HCT116 (cell line): ENCODE data around the gene RBM33. TPM values are rescaled to one million over a fixed set of nuclear protein-coding genes. Genes with fewer than 3 reads are reported as not detected.

Experiments used
- ATAC-seq: fragments of 200-7000 bp; cut with Tn5 transposase; 2 replicates; pipeline ENCODE4 v1.9.1; 2020; ENCODE audit warnings: mild to moderate bottlenecking, moderate library complexity
- BruUV-seq: library from RNA; stranded (reverse); fragments of 400-500 nt; replicated peaks from 2 replicates; lab custom pipeline; 2021; lab: Mats Ljungman, UMichigan
- CTCF ChIA-PET: fragments of 300-600 bp; sonication (Branson Sonifier 250); formaldehyde crosslinking; loops from one replicate; lab custom pipeline; 2021; ENCODE audit warnings: antibody characterized with exemption; lab: Charles Lee
- POLR2A ChIA-PET: fragments of 300-600, 350-600 bp; sonication (Branson Sonifier 250); formaldehyde crosslinking; loops from one replicate; lab custom pipeline; 2021; ENCODE audit warnings: antibody characterized with exemption; lab: Charles Lee
- RAD21 ChIA-PET, 2 experiments: fragments of 300-600 bp; sonication (Branson Sonifier 250); formaldehyde crosslinking; loops; one replicate each; lab custom pipeline; 2023; ENCODE audit warnings: low total read pairs in 2 of 2; ENCODE audit not compliant: uncharacterized antibody in 2 of 2, unreplicated experiment in 2 of 2, low non-redundant PET in 1 of 2; lab: Charles Lee
- DNase-seq: peaks from one replicate; pipeline ENCODE4 v3.0.0-alpha.2; 2010; ENCODE audit warnings: low read depth, low spot score
- H2AFZ ChIP-seq: fragments of 200-600 bp; shearing (Covaris generic), sonication (generic); 2 replicates; pipeline ENCODE4 v1.6.1; 2017; ENCODE audit warnings: low read depth, mixed run types, mixed read lengths, antibody characterized with exemption, low read length; ENCODE audit not compliant: poor library complexity, severe bottlenecking
- H3K27ac ChIP-seq: 2 replicates; pipeline ENCODE4 v1.5.1; 2012; ENCODE audit warnings: low read depth, low read length
- H3K27me3 ChIP-seq: fragments of 200-600 bp; sonication (generic); 2 replicates; pipeline ENCODE4 v1.6.1; 2016; ENCODE audit warnings: mixed run types, low read length, mixed read lengths; ENCODE audit not compliant: insufficient read depth
- H3K36me3 ChIP-seq, 2 experiments: fragments of 200-500 bp in 1 of 2; fragments of 200-600 bp in 1 of 2; sonication (Bioruptor generic) in 1 of 2; sonication (generic) in 1 of 2; 2 replicates each; pipeline versions ENCODE4 v1.5.1 to v1.6.1; 2014 to 2016; ENCODE audit warnings: low read length in 2 of 2, inconsistent platforms in 1 of 2, mixed read lengths in 1 of 2, mixed run types in 1 of 2; ENCODE audit not compliant: insufficient read depth in 2 of 2, control insufficient read depth in 1 of 2
- H3K4me1 ChIP-seq, 2 experiments: fragments of 200-600 bp in 1 of 2; sonication (generic) in 1 of 2; 2 replicates each; pipeline versions ENCODE4 v1.5.1 to v1.6.1; 2012 to 2017; ENCODE audit warnings: low read length in 2 of 2, inconsistent platforms in 1 of 2, mild to moderate bottlenecking in 1 of 2, mixed read lengths in 1 of 2, mixed run types in 1 of 2, moderate library complexity in 1 of 2; ENCODE audit not compliant: insufficient read depth in 2 of 2, control insufficient read depth in 1 of 2
- H3K4me2 ChIP-seq: fragments of 200-600 bp; sonication (generic); 2 replicates; pipeline ENCODE4 v1.6.1; 2017; ENCODE audit warnings: mixed run types, low read length, mixed read lengths
- H3K4me3 ChIP-seq, 2 experiments: fragments of 200-600 bp in 1 of 2; sonication (generic) in 1 of 2; replicated peaks in 1 of 2; 2 replicates each; pipeline ENCODE4 v1.5.1; 2011 to 2016; ENCODE audit warnings: low read length in 2 of 2, control low read depth in 1 of 2, low read depth in 1 of 2, mild to moderate bottlenecking in 1 of 2, mixed read lengths in 1 of 2, mixed run types in 1 of 2
- H3K79me2 ChIP-seq: fragments of 200-600 bp; sonication (generic); 2 replicates; pipeline ENCODE4 v1.6.1; 2017; ENCODE audit warnings: mild to moderate bottlenecking, mixed run types, low read length, moderate library complexity, mixed read lengths; ENCODE audit not compliant: insufficient read depth
- H3K9ac ChIP-seq: fragments of 200-600 bp; sonication (generic); 2 replicates; pipeline ENCODE4 v1.6.1; 2016; ENCODE audit warnings: low read length, mixed read lengths
- H3K9me2 ChIP-seq: fragments of 200-600 bp; sonication (generic), shearing (Covaris generic); 2 replicates; pipeline ENCODE4 v1.6.1; 2017; ENCODE audit warnings: mixed run types, mild to moderate bottlenecking, moderate library complexity; ENCODE audit not compliant: insufficient read depth
- H3K9me3 ChIP-seq, 2 experiments: fragments of 200-500 bp in 1 of 2; fragments of 200-600 bp in 1 of 2; sonication (Bioruptor generic) in 1 of 2; sonication (generic) in 1 of 2; 2 replicates each; pipeline ENCODE4 v1.6.1; 2014 to 2017; ENCODE audit warnings: low read length in 2 of 2, mixed read lengths in 2 of 2, inconsistent platforms in 1 of 2, low read depth in 1 of 2, mild to moderate bottlenecking in 1 of 2, mixed run types in 1 of 2, moderate library complexity in 1 of 2; ENCODE audit not compliant: control insufficient read depth in 1 of 2, insufficient read depth in 1 of 2
- H4K20me1 ChIP-seq: fragments of 200-600 bp; sonication (generic), shearing (Covaris generic); 2 replicates; pipeline ENCODE4 v1.6.1; 2017; ENCODE audit warnings: mixed run types, mild to moderate bottlenecking, moderate library complexity; ENCODE audit not compliant: insufficient read depth
- CBX3 ChIP-seq: IDR thresholded peaks from 2 replicates; pipeline ENCODE4 v1.6.1; 2012; ENCODE audit warnings: low read depth
- CEBPB ChIP-seq: IDR thresholded peaks from 2 replicates; pipeline ENCODE4 v1.6.1; 2012; ENCODE audit warnings: low read depth
- ELF1 ChIP-seq: IDR thresholded peaks from 2 replicates; pipeline ENCODE4 v1.6.1; 2012; ENCODE audit warnings: low read depth, borderline replicate concordance
- EZH2 ChIP-seq: fragments of 200-600 bp; sonication (generic); IDR thresholded peaks from 2 replicates; pipeline ENCODE4 v1.6.1; 2017; ENCODE audit warnings: antibody characterized with exemption, mixed run types
- RAD21 ChIP-seq: IDR thresholded peaks from 2 replicates; pipeline ENCODE4 v1.6.1; 2012; ENCODE audit warnings: low read depth, mild to moderate bottlenecking
- SIN3A ChIP-seq: IDR thresholded peaks from 2 replicates; pipeline ENCODE4 v1.6.1; 2012; ENCODE audit warnings: low read depth
- SP1 ChIP-seq: IDR thresholded peaks from 2 replicates; pipeline ENCODE4 v1.6.1; 2012; ENCODE audit warnings: low read depth
- TCF7L2 ChIP-seq: IDR thresholded peaks from 2 replicates; pipeline ENCODE4 v1.7.0; 2011; ENCODE audit warnings: borderline replicate concordance, inconsistent platforms; ENCODE audit not compliant: insufficient read depth, insufficient read length; ENCODE audit errors: extremely low read depth
- ZNF274 ChIP-seq: fragments of 200-500 bp; sonication (Bioruptor generic); IDR thresholded peaks from 2 replicates; pipeline ENCODE4 v1.6.1; 2014; ENCODE audit warnings: mild to moderate bottlenecking, low read depth, low read length, inconsistent platforms
- intact Hi-C: fragments of 100-400 bp; cut with micrococcal nuclease; formaldehyde crosslinking; loops from 2 replicates; pipeline ENCODE4 v1.10.0; 2022
- total RNA-seq: library from RNA; stranded (reverse); gene quantifications from one replicate; pipeline ENCODE4 v1.2.1, GENCODE V29; 2021; ENCODE audit not compliant: unreplicated experiment
- TF ChIP-seq, protein P1 (sequence below): IDR thresholded peaks from 2 replicates; pipeline ENCODE4 v1.6.1; 2011; ENCODE audit warnings: mild to moderate bottlenecking, low read length, moderate library complexity; ENCODE audit not compliant: insufficient replicate concordance; ENCODE audit errors: extremely low read depth
- TF ChIP-seq, protein P2 (sequence below): IDR thresholded peaks from 2 replicates; pipeline ENCODE4 v1.6.1; 2012
- TF ChIP-seq, protein P3 (sequence below): IDR thresholded peaks from 2 replicates; pipeline ENCODE4 v1.6.1; 2012; ENCODE audit warnings: low read depth
- TF ChIP-seq, protein P4 (sequence below): IDR thresholded peaks from 2 replicates; pipeline ENCODE4 v1.6.1; 2012

RBM33 gene
- total RNA-seq, 1 experiment from 2014 or later, result 64.3 TPM

- Histone ChIP-seq H3K27me3 (no peaks in the 10 kb centered on the region), H3K4me1 (no peaks in the 10 kb centered on the region), H4K20me1 (peaks cover 9% of the 10 kb centered on the region; the same call in 1 of the 2 replicates), H3K4me3 (no peak overlapping the region), H3K9me3 (no peaks in the 10 kb centered on the region), H2AFZ (no peak overlapping the region), H3K9me2 (no peaks in the 10 kb centered on the region), H3K4me2 (no peak overlapping the region), H3K9ac (no peak overlapping the region), H3K27ac (no peak overlapping the region), H3K36me3 (peaks cover 6 to 16% of the 10 kb centered on the region in 2 experiments; a peak in 3 of 4 replicates), H3K79me2 (peaks cover 57% of the 10 kb centered on the region)
- DNase-seq (no peak), ATAC-seq (no peak)
- POLR2A ChIA-PET, result no interaction called here
- intact Hi-C loops, result no loop called here
- TF ChIP-seq, protein P1, sequence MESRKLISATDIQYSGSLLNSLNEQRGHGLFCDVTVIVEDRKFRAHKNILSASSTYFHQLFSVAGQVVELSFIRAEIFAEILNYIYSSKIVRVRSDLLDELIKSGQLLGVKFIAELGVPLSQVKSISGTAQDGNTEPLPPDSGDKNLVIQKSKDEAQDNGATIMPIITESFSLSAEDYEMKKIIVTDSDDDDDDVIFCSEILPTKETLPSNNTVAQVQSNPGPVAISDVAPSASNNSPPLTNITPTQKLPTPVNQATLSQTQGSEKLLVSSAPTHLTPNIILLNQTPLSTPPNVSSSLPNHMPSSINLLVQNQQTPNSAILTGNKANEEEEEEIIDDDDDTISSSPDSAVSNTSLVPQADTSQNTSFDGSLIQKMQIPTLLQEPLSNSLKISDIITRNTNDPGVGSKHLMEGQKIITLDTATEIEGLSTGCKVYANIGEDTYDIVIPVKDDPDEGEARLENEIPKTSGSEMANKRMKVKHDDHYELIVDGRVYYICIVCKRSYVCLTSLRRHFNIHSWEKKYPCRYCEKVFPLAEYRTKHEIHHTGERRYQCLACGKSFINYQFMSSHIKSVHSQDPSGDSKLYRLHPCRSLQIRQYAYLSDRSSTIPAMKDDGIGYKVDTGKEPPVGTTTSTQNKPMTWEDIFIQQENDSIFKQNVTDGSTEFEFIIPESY, result no peak
- TF ChIP-seq ZNF274 (no peak), SIN3A (no peak)
- TF ChIP-seq, protein P2, sequence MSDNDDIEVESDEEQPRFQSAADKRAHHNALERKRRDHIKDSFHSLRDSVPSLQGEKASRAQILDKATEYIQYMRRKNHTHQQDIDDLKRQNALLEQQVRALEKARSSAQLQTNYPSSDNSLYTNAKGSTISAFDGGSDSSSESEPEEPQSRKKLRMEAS, result no peak
- RAD21 ChIA-PET, result no interaction called here
- CTCF ChIA-PET, result no interaction called here
- BruUV-seq, result no TSS peak
Observed at GRCh38 chr7:155714702-155715101, 70.2 kb downstream of the RBM33 start.

GRCh38 chr7:155715111-155715805, 70.8 kb downstream of the RBM33 start:
- CTCF ChIA-PET, result no interaction called here
- Histone ChIP-seq H3K9me2 (no peaks in the 10 kb centered on the region), H3K4me1 (no peaks in the 10 kb centered on the region), H4K20me1 (peaks cover 10% of the 10 kb centered on the region; the same call in 1 of the 2 replicates), H3K79me2 (peaks cover 58% of the 10 kb centered on the region), H2AFZ (no peak overlapping the region), H3K9ac (no peak overlapping the region), H3K4me2 (no peak overlapping the region), H3K36me3 (peaks cover 6 to 16% of the 10 kb centered on the region in 2 experiments; a peak in 3 of 4 replicates), H3K9me3 (no peaks in the 10 kb centered on the region), H3K27me3 (no peaks in the 10 kb centered on the region), H3K4me3 (no peak overlapping the region), H3K27ac (no peak overlapping the region)
- POLR2A ChIA-PET, result no interaction called here
- ATAC-seq, result no peak
- intact Hi-C loops, result no loop called here
- RAD21 ChIA-PET, result no interaction called here
- no TSS peak for BruUV-seq
- DNase-seq, result no peak
- no peak for TF ChIP-seq SP1
- TF ChIP-seq, protein P3, sequence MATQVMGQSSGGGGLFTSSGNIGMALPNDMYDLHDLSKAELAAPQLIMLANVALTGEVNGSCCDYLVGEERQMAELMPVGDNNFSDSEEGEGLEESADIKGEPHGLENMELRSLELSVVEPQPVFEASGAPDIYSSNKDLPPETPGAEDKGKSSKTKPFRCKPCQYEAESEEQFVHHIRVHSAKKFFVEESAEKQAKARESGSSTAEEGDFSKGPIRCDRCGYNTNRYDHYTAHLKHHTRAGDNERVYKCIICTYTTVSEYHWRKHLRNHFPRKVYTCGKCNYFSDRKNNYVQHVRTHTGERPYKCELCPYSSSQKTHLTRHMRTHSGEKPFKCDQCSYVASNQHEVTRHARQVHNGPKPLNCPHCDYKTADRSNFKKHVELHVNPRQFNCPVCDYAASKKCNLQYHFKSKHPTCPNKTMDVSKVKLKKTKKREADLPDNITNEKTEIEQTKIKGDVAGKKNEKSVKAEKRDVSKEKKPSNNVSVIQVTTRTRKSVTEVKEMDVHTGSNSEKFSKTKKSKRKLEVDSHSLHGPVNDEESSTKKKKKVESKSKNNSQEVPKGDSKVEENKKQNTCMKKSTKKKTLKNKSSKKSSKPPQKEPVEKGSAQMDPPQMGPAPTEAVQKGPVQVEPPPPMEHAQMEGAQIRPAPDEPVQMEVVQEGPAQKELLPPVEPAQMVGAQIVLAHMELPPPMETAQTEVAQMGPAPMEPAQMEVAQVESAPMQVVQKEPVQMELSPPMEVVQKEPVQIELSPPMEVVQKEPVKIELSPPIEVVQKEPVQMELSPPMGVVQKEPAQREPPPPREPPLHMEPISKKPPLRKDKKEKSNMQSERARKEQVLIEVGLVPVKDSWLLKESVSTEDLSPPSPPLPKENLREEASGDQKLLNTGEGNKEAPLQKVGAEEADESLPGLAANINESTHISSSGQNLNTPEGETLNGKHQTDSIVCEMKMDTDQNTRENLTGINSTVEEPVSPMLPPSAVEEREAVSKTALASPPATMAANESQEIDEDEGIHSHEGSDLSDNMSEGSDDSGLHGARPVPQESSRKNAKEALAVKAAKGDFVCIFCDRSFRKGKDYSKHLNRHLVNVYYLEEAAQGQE, result no peak
- no peak for TF ChIP-seq TCF7L2
- no peak for TF ChIP-seq EZH2
- no peak for TF ChIP-seq ELF1
- no peak for TF ChIP-seq CBX3
- TF ChIP-seq, protein P4, sequence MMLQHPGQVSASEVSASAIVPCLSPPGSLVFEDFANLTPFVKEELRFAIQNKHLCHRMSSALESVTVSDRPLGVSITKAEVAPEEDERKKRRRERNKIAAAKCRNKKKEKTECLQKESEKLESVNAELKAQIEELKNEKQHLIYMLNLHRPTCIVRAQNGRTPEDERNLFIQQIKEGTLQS, result no peak
- TF ChIP-seq CEBPB, result no peak
- no peak for TF ChIP-seq ZNF274
- TF ChIP-seq RAD21, result no peak
- TF ChIP-seq, protein P2, result no peak
